ENCODE data around the gene ZNF462. TPM values are rescaled to one million over a fixed set of nuclear protein-coding genes. Genes with fewer than 3 reads are reported as not detected.

ZNF462 gene
- total and polyA plus RNA-seq, 12 donors: 4.9 to 86.9 (median 38.5) TPM

- TF ChIP-seq CTCF (IDR thresholded peaks at IDR 0.05): no peak
- no peak for TF ChIP-seq POLR2A (IDR thresholded peaks at IDR 0.05)
- H3K27ac ChIP-seq: no peak overlapping the region
- H3K9me3 ChIP-seq (replicated peaks in 1 of 3): no peaks in the 10 kb centered on the region
- 76 to 86% (median 79%) methylated on average over 4 of the region's 4 CpGs for WGBS, 4 donors
- no peaks in the 10 kb centered on the region for H3K27me3 ChIP-seq
- peaks cover 0 to 4% of the 10 kb centered on the region in 2 donors for H3K36me3 ChIP-seq (replicated peaks in 1 of 2)
- intact Hi-C loops (cut with DNase I): no loop called here
- peaks cover 0 to 8% of the 10 kb centered on the region in 2 donors for H3K4me1 ChIP-seq (replicated peaks in 1 of 2)
- H3K4me3 ChIP-seq: no peak overlapping the region
- no peak for DNase-seq
Observed at GRCh38 chr9:107016383-107016782, 153.4 kb downstream of the ZNF462 start.

- no peak overlapping the region for H3K4me3 ChIP-seq
- WGBS, 4 donors: 49 to 67% (median 55%) methylated on average over 5 of the region's 5 CpGs
- DNase-seq: no peak
Observed at GRCh38 chr9:107018861-107019545, 156.0 kb downstream of the ZNF462 start.

GRCh38 chr9:107020040-107020530 lies 157.1 kb downstream of the ZNF462 start:
- DNase-seq: no peak
- Histone ChIP-seq H3K4me1 (replicated peaks in 1 of 2) (no peaks in the 10 kb centered on the region), H3K27me3 (no peaks in the 10 kb centered on the region), H3K9me3 (replicated peaks in 1 of 3) (no peaks in the 10 kb centered on the region), H3K36me3 (replicated peaks in 1 of 2) (no peaks in the 10 kb centered on the region), H3K4me3 (no peak overlapping the region), H3K27ac (no peak overlapping the region)
- WGBS, 4 donors: 59 to 74% (median 71%) methylated on average over 2 of the region's 2 CpGs
- TF ChIP-seq CTCF (IDR thresholded peaks at IDR 0.05): no peak
- TF ChIP-seq POLR2A (IDR thresholded peaks at IDR 0.05): no peak
- intact Hi-C loops (cut with DNase I): no loop called here

More at GRCh38 chr9:107018861-107019545, 156.0 kb downstream of the ZNF462 start:
- Histone ChIP-seq H3K9me3 (replicated peaks in 1 of 3) (no peaks in the 10 kb centered on the region), H3K36me3 (replicated peaks in 1 of 2) (no peaks in the 10 kb centered on the region), H3K4me1 (replicated peaks in 1 of 2) (no peaks in the 10 kb centered on the region), H3K27me3 (no peaks in the 10 kb centered on the region), H3K27ac (no peak overlapping the region)
- intact Hi-C loops (cut with DNase I): no loop called here
- TF ChIP-seq CTCF (IDR thresholded peaks at IDR 0.05): no peak
- TF ChIP-seq POLR2A (IDR thresholded peaks at IDR 0.05): no peak

- Histone ChIP-seq H3K9me3 (replicated peaks in 1 of 3) (no peaks in the 10 kb centered on the region), H3K36me3 (replicated peaks in 1 of 2) (no peaks in the 10 kb centered on the region), H3K4me1 (replicated peaks in 1 of 2) (no peaks in the 10 kb centered on the region), H3K27me3 (no peaks in the 10 kb centered on the region), H3K27ac (no peak overlapping the region), H3K4me3 (no peak overlapping the region)
- intact Hi-C loops (cut with DNase I): no loop called here
- DNase-seq: no peak
- 63 to 72% (median 66%) methylated on average over 2 of the region's 2 CpGs for WGBS, 4 donors
- no peak for TF ChIP-seq POLR2A (IDR thresholded peaks at IDR 0.05)
- TF ChIP-seq CTCF (IDR thresholded peaks at IDR 0.05): no peak
Observed at GRCh38 chr9:107024193-107024592, 161.2 kb downstream of the ZNF462 start.
